Measurements from ENCODE around the gene ASMTL. TPM values are rescaled to one million over a fixed set of nuclear protein-coding genes. Genes with fewer than 3 reads are reported as not detected.
"Not testable (repeated sequence)": the region's sequence is repeated elsewhere in the genome, so short reads cannot be mapped to it uniquely, and the experiment has no call there.

The ASMTL gene
- total RNA-seq, 1 donor from 2014 or later = 26.8 TPM

- intact Hi-C loops (cut with DNase I) = no loop called here
- DNase-seq (ENCODE audit: low spot score) = no peak
These were observed 84.4 kb downstream of the ASMTL start for GRCh38 chrX:1368385-1368698.

DNA sequence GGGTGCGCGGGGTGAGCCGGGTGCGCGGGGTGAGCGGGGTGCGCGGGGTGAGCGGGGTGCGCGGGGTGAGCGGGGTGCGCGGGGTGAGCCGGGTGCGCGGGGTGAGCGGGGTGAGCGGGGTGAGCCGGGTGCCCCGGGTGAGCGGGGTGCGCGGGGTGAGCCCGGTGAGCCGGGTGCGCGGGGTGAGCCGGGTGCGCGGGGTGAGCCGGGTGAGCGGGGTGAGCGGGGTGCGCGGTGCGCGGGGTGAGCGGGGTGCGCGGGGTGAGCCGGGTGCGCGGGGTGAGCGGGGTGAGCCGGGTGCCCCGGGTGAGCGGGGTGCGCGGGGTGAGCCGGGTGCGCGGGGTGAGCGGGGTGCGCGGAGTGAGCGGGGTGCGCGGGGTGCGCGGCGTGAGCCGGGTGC lies 86.3 kb downstream of the ASMTL start:
- intact Hi-C loops (cut with DNase I); DNase-seq (ENCODE audit: low spot score): not testable (repeated sequence)

GRCh38 chrX:1361910-1362309 lies 90.8 kb downstream of the ASMTL start:
- no peak for DNase-seq (ENCODE audit: low spot score)
- intact Hi-C loops (cut with DNase I) = no loop called here

DNA sequence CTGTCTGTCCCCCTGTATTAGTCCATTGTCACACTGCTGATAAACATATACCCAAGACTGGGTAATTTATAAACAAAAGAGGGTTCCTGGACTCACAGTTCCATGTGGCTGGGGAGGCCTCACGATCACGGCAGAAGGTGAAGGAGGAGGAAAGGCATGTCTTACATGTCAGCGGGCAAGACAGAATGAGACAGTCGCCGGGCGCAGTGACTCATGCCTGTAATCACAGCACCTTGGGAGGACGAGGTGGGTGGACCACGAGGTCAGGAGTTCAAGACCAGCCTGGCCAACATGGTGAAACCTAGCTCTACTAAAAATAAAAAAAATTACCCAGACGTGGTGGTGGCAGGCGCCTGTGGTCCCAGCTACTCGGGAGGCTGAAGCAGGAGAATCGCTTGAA lies 91.4 kb downstream of the ASMTL start:
- DNase-seq (ENCODE audit: low spot score) = no peak
- intact Hi-C loops (cut with DNase I) = no loop called here

DNA sequence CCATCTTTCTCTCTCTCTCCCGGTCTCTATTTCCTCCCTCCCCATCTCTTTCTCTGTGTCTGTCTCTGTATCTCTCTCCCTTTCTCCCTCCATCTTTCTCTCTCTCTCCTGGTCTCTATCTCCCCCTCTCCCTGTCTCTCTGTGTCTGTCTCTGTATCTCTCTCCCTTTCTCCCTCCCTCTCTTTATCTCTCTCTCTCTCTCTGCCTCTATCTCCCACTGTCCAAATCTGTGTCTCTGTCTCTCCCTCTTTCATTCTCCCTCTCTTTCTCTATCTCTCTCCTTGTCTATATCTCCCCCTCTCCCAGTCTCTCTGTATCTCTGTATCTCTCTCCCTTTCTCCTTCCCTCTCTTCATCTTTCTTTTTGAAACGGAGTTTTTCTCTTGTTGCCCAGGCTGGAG lies 92.5 kb downstream of the ASMTL start:
- intact Hi-C loops (cut with DNase I) = no loop called here
- no peak for DNase-seq (ENCODE audit: low spot score)

DNA sequence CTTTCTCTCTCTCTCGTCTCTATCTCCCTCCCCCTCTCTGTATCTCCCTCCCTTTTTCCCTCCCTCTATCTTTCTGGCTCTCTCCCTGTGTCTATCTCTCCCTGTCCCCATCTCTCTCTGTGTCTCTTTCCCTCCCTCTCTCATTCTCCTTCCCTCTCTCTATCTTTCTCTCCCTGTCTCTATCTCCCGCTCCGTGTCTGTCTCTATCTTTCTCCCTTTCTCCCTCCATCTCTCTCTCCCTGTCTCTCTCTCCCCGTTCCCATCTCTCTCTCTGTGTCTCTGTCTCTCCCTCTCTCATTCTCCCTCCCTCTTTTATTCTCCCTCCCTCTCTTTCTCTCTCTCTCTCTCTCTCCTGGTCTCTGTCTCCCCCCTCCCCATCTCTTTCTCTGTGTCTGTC lies 93.2 kb downstream of the ASMTL start:
- intact Hi-C loops (cut with DNase I) = no loop called here
- DNase-seq (ENCODE audit: low spot score) = no peak

GRCh38 chrX:1358793-1359476 lies 93.8 kb downstream of the ASMTL start:
- intact Hi-C loops (cut with DNase I) = no loop called here
- DNase-seq (ENCODE audit: low spot score) = no peak

- no peak for DNase-seq (ENCODE audit: low spot score)
- intact Hi-C loops (cut with DNase I) = no loop called here
These were observed 94.7 kb downstream of the ASMTL start for GRCh38 chrX:1357993-1358392.

- intact Hi-C loops (cut with DNase I) = no loop called here
- DNase-seq (ENCODE audit: low spot score) = no peak
These were observed 97.3 kb downstream of the ASMTL start for GRCh38 chrX:1355131-1356046.

DNA sequence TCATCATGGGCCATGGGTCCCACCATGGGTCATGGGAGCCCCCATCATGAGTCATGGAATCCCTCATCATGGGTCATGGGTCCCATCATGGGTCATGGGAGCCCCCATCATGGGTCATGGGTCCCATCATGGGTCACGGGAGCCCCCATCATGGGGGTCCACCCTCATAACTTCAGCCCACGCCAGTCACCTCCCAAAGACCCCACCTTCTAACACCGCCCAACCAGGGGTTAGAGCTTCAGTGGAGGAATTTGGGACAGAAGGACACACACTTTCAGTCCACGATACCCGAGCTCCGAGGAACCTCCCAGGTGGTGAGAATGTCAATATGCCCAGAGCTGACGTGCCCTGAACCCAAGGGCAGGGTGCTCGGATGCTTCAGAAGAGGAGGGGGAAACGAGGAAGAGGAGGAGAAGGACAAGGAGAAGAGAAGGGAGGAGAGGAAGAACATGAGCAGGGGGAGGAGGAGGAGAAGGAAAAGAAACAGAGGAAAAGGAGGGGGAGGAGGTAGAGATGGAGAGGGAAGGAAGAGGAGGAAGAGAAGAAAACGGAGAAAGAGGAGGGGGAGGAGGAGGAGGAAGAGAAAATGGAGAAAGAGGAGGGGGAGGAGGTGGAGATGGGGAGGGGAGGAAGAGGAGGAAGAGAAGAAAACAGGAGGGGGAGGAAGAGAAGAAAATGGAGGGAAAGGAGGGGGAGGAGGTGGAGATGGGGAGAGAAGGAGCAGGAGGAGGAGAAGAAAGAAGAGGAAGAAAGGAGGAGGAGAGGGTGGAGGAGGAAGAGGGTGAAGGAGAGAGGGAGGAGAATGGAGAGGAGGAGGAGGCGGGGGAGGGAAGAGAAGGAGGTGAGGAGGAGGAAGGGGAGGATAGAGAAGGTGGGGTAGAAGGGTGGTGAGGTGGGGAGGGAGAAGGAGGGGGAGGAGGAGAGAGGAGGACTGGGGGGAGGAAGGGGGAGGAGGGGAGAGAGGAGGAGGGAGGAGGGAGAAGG lies 98.4 kb downstream of the ASMTL start:
- no peak for DNase-seq (ENCODE audit: low spot score)
- intact Hi-C loops (cut with DNase I) = no loop called here

Other genes starting within 250 kb of the ASMTL start
- gene CRLF2, start 240.3 kb downstream of the ASMTL start, total RNA-seq = not detected
- 2.2 TPM for gene CSF2RA, start 184.1 kb downstream of the ASMTL start, total RNA-seq
- 7.6 TPM for gene IL3RA, start 116.1 kb downstream of the ASMTL start, total RNA-seq
- gene SLC25A6, start 60.8 kb downstream of the ASMTL start, total RNA-seq = 147 TPM
- 1.5 TPM for gene P2RY8, start 84.3 kb upstream of the ASMTL start, total RNA-seq
- 19.9 TPM for gene AKAP17A, start 138.7 kb upstream of the ASMTL start, total RNA-seq
- gene ASMT, start 162.2 kb upstream of the ASMTL start, total RNA-seq = not detected

Data from cardiac septum (tissue), 1 donor.